ENCODE measurements around the gene KCNK10. TPM values are rescaled to one million over a fixed set of nuclear protein-coding genes. Genes with fewer than 3 reads are reported as not detected.

Gene KCNK10
- total and polyA plus RNA-seq, 3 experiments from 2014 or later: not detected

DNA sequence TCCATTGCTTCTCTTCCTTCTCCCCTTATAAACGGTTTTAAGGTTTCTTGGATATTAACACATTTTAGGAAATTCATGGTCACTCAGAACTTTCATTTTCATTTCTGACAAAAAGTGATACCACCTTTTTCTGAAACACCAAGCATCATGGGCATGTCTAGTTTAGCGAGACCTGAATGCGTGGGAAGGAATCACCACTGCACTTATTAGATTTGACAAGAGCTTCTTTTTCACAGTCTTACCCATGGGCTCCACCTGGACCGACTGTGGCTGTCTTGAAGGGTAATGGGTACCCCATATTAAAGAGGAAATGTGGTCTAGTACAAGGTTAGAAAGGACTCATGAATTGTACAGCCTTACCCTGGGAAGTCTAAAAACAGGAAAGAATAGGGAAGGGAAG lies 95.4 kb downstream of the KCNK10 start:
- Mint-ChIP-seq H3K4me1 (no peaks in the 10 kb centered on the region), H3K27ac (no peak overlapping the region), H3K9me3 (peaks cover 4 to 19% (median 10%) of the 10 kb centered on the region in 5 donors), H3K27me3 (peaks cover 20 to 51% of the 10 kb centered on the region in 2 donors), H3K36me3 (peaks cover 0 to 8% (median 0%) of the 10 kb centered on the region in 3 donors), H3K4me3 (no peak overlapping the region)
- no peak overlapping the region for H3K27ac ChIP-seq (ENCODE audit: low read depth, low read length)
- peaks cover 5% of the 10 kb centered on the region for H3K27me3 ChIP-seq (ENCODE audit: insufficient read depth, low read length, poor library complexity, severe bottlenecking)
- POLR2A ChIA-PET: no interaction called here
- DNase-seq: no peak
- CTCF ChIA-PET: no interaction called here
- H3K36me3 ChIP-seq (ENCODE audit: insufficient read depth, low read length): no peaks in the 10 kb centered on the region
- H3K9me3 ChIP-seq (ENCODE audit: low read length): no peaks in the 10 kb centered on the region
- H3K4me3 ChIP-seq (ENCODE audit: low read length): no peak overlapping the region
- H3K4me1 ChIP-seq (ENCODE audit: insufficient read depth, low read length): no peaks in the 10 kb centered on the region

DNA sequence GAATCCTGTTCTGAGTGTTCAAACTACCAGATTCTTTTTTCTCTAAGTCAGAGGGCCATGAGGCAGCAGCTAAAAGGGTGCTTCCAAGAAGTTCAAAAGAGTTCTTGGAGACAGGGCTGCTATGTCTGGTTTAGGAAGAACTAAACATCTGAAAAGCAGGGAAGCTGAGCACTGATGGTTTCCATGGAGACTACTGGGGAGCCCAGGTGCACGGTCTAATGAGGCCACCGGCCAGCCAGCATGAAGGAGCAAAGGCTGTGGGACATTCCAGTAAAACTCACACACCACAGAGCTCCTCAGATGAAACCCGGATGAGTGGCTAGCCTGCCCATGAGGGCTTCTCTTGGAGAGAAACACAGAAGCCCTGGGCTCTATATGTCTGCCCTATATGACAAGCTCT lies 97.3 kb downstream of the KCNK10 start:
- H3K4me1 Mint-ChIP-seq: no peaks in the 10 kb centered on the region
- H3K9me3 Mint-ChIP-seq: peaks cover 4 to 31% (median 19%) of the 10 kb centered on the region in 5 donors
- H3K27me3 ChIP-seq (ENCODE audit: insufficient read depth, low read length, poor library complexity, severe bottlenecking): peaks cover 5% of the 10 kb centered on the region
- H3K27ac Mint-ChIP-seq: no peak overlapping the region
- H3K4me3 Mint-ChIP-seq: no peak overlapping the region
- H3K36me3 ChIP-seq (ENCODE audit: insufficient read depth, low read length): no peaks in the 10 kb centered on the region
- no peak for DNase-seq
- peaks cover 0 to 16% (median 0%) of the 10 kb centered on the region in 3 donors for H3K36me3 Mint-ChIP-seq
- CTCF ChIA-PET: no interaction called here
- peaks cover 27 to 51% of the 10 kb centered on the region in 2 donors for H3K27me3 Mint-ChIP-seq
- POLR2A ChIA-PET: no interaction called here
- H3K9me3 ChIP-seq (ENCODE audit: low read length): no peaks in the 10 kb centered on the region
- no peak overlapping the region for H3K4me3 ChIP-seq (ENCODE audit: low read length)
- no peaks in the 10 kb centered on the region for H3K4me1 ChIP-seq (ENCODE audit: insufficient read depth, low read length)
- no peak overlapping the region for H3K27ac ChIP-seq (ENCODE audit: low read depth, low read length)

DNA sequence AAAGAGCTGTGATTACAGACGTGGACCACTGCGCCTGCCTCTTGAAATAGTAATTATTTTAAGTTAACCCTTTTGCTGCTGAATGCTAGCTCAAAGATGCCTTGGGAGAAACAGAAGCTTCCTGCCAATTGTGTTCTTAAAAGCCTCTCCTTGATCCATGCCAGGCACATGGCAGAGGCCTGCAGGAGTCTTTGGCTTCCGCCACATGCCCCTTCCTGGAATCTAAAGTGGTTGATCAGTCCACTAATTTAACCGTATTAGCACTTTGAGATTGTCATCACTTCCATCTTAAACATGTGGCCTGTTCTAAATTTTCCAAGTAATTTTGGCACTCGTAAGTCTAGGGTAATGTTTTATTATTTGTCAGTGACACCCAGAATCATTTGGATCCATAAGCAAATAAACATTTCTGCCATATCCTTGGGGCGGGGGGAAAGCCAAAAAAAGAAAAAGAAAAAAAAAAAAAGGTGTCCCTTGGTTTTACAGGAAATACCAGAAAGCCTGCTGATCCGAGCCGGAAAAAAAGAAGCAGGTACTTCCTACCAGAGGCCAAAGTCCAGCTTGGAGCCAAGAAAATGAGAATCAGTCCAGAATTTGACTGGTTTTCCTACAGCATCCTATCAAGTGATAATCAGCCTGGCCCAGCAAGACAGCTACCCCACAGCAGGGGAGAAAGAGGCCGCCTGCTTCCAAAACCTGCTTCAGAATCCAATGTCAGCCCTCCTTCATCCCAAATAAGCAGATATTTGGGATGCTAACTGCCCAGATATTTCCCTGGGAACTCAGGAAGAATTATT lies 104.8 kb downstream of the KCNK10 start:
- ChIA-PET POLR2A (no interaction called here), CTCF (no interaction called here)
- Mint-ChIP-seq H3K36me3 (peaks cover 0 to 14% (median 0%) of the 10 kb centered on the region in 3 donors), H3K27ac (no peak overlapping the region), H3K9me3 (peaks cover 7 to 20% (median 16%) of the 10 kb centered on the region in 5 donors), H3K27me3 (peaks cover 13 to 15% of the 10 kb centered on the region in 2 donors), H3K4me1 (no peaks in the 10 kb centered on the region), H3K4me3 (no peak overlapping the region)
- no peak for DNase-seq
- no peak overlapping the region for H3K27ac ChIP-seq (ENCODE audit: low read depth, low read length)
- H3K4me1 ChIP-seq (ENCODE audit: insufficient read depth, low read length): no peaks in the 10 kb centered on the region
- H3K4me3 ChIP-seq (ENCODE audit: low read length): no peak overlapping the region
- H3K9me3 ChIP-seq (ENCODE audit: low read length): no peaks in the 10 kb centered on the region
- no peaks in the 10 kb centered on the region for H3K36me3 ChIP-seq (ENCODE audit: insufficient read depth, low read length)
- H3K27me3 ChIP-seq (ENCODE audit: insufficient read depth, low read length, poor library complexity, severe bottlenecking): no peaks in the 10 kb centered on the region

DNA sequence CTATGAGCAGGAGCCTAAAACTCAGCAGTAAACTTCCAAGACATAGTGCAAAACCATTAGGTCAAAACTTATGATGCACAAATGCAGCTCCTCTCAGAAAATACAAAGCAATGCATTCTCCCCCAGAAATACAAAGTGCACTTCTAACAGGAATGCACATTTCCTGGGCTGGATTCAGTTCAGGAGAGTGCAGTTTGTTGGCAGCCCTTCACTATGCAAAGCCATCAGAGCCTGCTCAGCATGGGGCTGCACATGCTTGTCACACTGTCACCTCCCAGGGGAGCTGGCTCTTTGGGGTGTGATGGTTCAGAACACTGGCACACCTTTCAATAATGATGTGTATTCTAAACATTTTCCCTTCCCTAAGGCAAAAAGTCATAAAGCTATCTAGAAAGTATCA lies 110.4 kb downstream of the KCNK10 start:
- no peak overlapping the region for H3K27ac ChIP-seq (ENCODE audit: low read depth, low read length)
- no peaks in the 10 kb centered on the region for H3K27me3 ChIP-seq (ENCODE audit: insufficient read depth, low read length, poor library complexity, severe bottlenecking)
- no peak for DNase-seq
- no peaks in the 10 kb centered on the region for H3K4me1 Mint-ChIP-seq
- POLR2A ChIA-PET: no interaction called here
- H3K4me1 ChIP-seq (ENCODE audit: insufficient read depth, low read length): no peaks in the 10 kb centered on the region
- H3K36me3 Mint-ChIP-seq: no peaks in the 10 kb centered on the region
- H3K4me3 ChIP-seq (ENCODE audit: low read length): no peak overlapping the region
- H3K27me3 Mint-ChIP-seq: peaks cover 5 to 36% of the 10 kb centered on the region in 2 donors
- H3K9me3 Mint-ChIP-seq: no peaks in the 10 kb centered on the region
- CTCF ChIA-PET: no interaction called here
- no peak overlapping the region for H3K27ac Mint-ChIP-seq
- H3K4me3 Mint-ChIP-seq: no peak overlapping the region
- H3K9me3 ChIP-seq (ENCODE audit: low read length): no peaks in the 10 kb centered on the region
- H3K36me3 ChIP-seq (ENCODE audit: insufficient read depth, low read length): no peaks in the 10 kb centered on the region

DNA sequence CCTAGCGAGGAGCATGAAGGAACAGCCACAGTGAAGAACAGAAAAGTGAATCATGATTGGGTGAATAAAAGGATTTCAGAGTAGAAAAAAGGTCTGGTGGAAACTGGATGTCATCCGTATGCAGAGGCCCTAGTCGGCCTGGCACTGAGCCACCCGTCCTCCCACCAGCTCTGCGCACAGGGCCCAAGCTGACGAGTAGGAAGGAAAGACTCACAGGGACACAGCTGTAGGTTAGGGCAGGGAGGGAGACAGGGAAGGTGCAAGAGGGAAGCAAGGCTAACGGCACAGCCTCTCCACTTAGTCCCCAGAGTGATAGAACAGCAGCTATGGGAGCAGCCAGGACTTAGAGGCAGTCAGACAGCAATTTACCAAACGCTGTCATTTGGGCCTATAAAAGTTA lies 112.6 kb downstream of the KCNK10 start:
- ChIA-PET POLR2A (no interaction called here), CTCF (no interaction called here)
- no peak for DNase-seq
- no peaks in the 10 kb centered on the region for H3K9me3 ChIP-seq (ENCODE audit: low read length)
- Mint-ChIP-seq H3K9me3 (no peaks in the 10 kb centered on the region), H3K36me3 (no peaks in the 10 kb centered on the region), H3K4me3 (no peak overlapping the region), H3K27me3 (peaks cover 5 to 49% of the 10 kb centered on the region in 2 donors), H3K4me1 (no peaks in the 10 kb centered on the region), H3K27ac (no peak overlapping the region)
- no peaks in the 10 kb centered on the region for H3K4me1 ChIP-seq (ENCODE audit: insufficient read depth, low read length)
- H3K36me3 ChIP-seq (ENCODE audit: insufficient read depth, low read length): no peaks in the 10 kb centered on the region
- H3K27me3 ChIP-seq (ENCODE audit: insufficient read depth, low read length, poor library complexity, severe bottlenecking): no peaks in the 10 kb centered on the region
- H3K4me3 ChIP-seq (ENCODE audit: low read length): no peak overlapping the region
- no peak overlapping the region for H3K27ac ChIP-seq (ENCODE audit: low read depth, low read length)

DNA sequence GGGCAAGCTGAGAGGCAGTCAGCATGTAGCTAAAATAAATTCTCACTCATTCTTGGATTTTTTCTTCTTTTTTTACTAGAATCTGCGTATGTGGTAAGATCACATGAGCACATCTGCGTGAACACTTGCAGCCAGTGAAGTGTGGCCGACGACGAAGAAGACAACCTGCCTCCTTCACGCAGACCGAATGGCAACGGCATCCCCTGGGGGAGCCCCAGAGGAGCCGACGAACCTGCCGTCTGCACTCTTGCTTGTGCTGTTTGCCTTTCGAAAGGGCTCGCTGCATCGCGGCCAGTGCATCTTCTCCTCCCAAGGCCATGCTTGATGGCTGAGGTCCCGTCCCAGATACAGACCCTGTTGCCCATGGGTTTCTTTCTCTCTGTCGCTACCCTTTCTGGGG lies 113.8 kb downstream of the KCNK10 start:
- Histone ChIP-seq H3K4me1 (ENCODE audit: insufficient read depth, low read length) (no peaks in the 10 kb centered on the region), H3K27ac (ENCODE audit: low read depth, low read length) (no peak overlapping the region), H3K36me3 (ENCODE audit: insufficient read depth, low read length) (no peaks in the 10 kb centered on the region), H3K27me3 (ENCODE audit: insufficient read depth, low read length, poor library complexity, severe bottlenecking) (no peaks in the 10 kb centered on the region), H3K9me3 (ENCODE audit: low read length) (no peaks in the 10 kb centered on the region), H3K4me3 (ENCODE audit: low read length) (no peak overlapping the region)
- Mint-ChIP-seq H3K4me3 (no peak overlapping the region), H3K4me1 (no peaks in the 10 kb centered on the region), H3K27me3 (peaks cover 5 to 57% of the 10 kb centered on the region in 2 donors), H3K27ac (no peak overlapping the region), H3K36me3 (no peaks in the 10 kb centered on the region), H3K9me3 (no peaks in the 10 kb centered on the region)
- ChIA-PET CTCF (interaction anchor here (1.3 kb wide), 1 partner anchor 19 kb away, joined by 4 read pairs; no protein-coding TSS in a partner anchor), POLR2A (no interaction called here)
- no peak for DNase-seq

DNA sequence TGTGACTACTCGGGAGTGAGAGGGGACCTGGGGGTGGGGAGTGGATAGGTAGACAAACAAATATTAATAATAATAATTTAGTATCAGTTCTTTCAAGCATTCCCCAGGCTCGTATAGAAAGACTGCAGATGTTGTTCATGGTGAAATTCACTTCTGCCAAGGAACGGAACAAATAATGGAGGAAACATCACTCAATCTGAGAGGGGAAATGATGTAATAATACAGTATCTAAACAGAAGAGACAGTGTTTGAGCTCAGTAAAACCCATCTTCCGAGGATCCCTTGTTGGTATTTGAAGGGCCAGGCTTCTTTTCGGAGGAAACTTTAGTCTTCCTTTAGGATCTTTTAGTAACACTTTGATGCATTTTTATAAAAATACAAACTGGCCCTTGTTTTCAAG lies 114.2 kb downstream of the KCNK10 start:
- H3K9me3 Mint-ChIP-seq: no peaks in the 10 kb centered on the region
- ChIA-PET POLR2A (no interaction called here), CTCF (interaction anchor here (1.3 kb wide), 1 partner anchor 19 kb away, joined by 4 read pairs; no protein-coding TSS in a partner anchor)
- Histone ChIP-seq H3K27ac (ENCODE audit: low read depth, low read length) (no peak overlapping the region), H3K4me3 (ENCODE audit: low read length) (no peak overlapping the region), H3K9me3 (ENCODE audit: low read length) (no peaks in the 10 kb centered on the region), H3K36me3 (ENCODE audit: insufficient read depth, low read length) (no peaks in the 10 kb centered on the region), H3K4me1 (ENCODE audit: insufficient read depth, low read length) (no peaks in the 10 kb centered on the region), H3K27me3 (ENCODE audit: insufficient read depth, low read length, poor library complexity, severe bottlenecking) (no peaks in the 10 kb centered on the region)
- no peak for DNase-seq
- H3K4me3 Mint-ChIP-seq: no peak overlapping the region
- H3K4me1 Mint-ChIP-seq: no peaks in the 10 kb centered on the region
- H3K27me3 Mint-ChIP-seq: peaks cover 5 to 59% of the 10 kb centered on the region in 2 donors
- no peaks in the 10 kb centered on the region for H3K36me3 Mint-ChIP-seq
- H3K27ac Mint-ChIP-seq: no peak overlapping the region

DNA sequence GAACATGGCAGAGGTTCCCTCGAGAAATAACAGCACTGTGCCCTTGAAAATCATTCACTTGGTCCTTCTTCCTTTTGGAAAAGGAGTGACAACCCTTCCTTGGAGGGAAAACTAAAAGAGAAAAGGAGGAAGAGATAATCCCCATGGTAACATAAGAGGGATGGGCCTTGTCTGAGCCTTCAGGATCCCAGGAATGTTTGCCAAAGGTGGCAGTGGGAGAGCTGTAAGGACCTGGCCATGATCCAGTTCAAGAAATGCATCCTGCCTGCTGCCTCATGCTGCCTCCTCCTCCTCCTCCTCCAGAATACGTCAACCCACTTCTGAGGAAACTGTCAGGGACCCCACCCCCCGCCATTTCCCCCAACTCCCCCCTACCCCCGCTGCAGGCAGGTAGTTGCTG lies 118.8 kb downstream of the KCNK10 start:
- Mint-ChIP-seq H3K4me3 (no peak overlapping the region), H3K27me3 (peaks cover 15 to 52% of the 10 kb centered on the region in 2 donors), H3K36me3 (no peaks in the 10 kb centered on the region), H3K9me3 (no peaks in the 10 kb centered on the region), H3K4me1 (no peaks in the 10 kb centered on the region), H3K27ac (peak overlapping the region in 1 of 8 donors; percentile 56)
- ChIA-PET POLR2A (no interaction called here), CTCF (no interaction called here)
- Histone ChIP-seq H3K36me3 (ENCODE audit: insufficient read depth, low read length) (no peaks in the 10 kb centered on the region), H3K27me3 (ENCODE audit: insufficient read depth, low read length, poor library complexity, severe bottlenecking) (no peaks in the 10 kb centered on the region), H3K27ac (ENCODE audit: low read depth, low read length) (no peak overlapping the region), H3K9me3 (ENCODE audit: low read length) (no peaks in the 10 kb centered on the region), H3K4me3 (ENCODE audit: low read length) (no peak overlapping the region), H3K4me1 (ENCODE audit: insufficient read depth, low read length) (no peaks in the 10 kb centered on the region)
- no peak for DNase-seq
